Activated CD4-positive, alpha-beta T cell treated with anti-CD3 and anti-CD28 coated beads for 48 hours (primary cell): Measurements from ENCODE around the gene SUDS3.
"Not testable (repeated sequence)": the region's sequence is repeated elsewhere in the genome, so short reads cannot be mapped to it uniquely, and the experiment has no call there.

Source experiments
- DNase-seq: peaks from one replicate; pipeline ENCODE4 v3.0.0-alpha.2; 2020

The SUDS3 gene

DNA sequence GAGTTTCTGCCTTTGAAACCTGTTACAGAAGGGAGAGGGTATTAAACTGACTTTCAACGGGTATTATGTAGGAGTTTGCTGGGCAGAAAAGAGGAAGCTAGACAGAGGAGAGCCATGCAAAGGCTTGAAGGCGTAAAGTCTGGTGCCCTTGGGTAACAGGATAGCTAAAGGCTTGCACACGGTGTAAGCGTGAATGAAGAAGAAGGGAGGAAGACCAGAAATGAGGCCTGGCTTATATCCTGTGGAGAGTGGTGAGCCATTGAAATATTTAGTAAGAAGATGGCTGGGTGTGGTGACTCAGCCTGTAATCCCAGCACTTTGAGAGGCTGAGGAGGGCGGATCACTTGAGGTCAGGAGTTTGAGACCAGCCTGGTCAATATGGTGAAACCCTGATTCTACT lies 22.6 kb downstream of the SUDS3 start:
- DNase-seq = no peak

GRCh38 chr12:118402251-118402650 lies 25.9 kb downstream of the SUDS3 start:
- no peak for DNase-seq

DNA sequence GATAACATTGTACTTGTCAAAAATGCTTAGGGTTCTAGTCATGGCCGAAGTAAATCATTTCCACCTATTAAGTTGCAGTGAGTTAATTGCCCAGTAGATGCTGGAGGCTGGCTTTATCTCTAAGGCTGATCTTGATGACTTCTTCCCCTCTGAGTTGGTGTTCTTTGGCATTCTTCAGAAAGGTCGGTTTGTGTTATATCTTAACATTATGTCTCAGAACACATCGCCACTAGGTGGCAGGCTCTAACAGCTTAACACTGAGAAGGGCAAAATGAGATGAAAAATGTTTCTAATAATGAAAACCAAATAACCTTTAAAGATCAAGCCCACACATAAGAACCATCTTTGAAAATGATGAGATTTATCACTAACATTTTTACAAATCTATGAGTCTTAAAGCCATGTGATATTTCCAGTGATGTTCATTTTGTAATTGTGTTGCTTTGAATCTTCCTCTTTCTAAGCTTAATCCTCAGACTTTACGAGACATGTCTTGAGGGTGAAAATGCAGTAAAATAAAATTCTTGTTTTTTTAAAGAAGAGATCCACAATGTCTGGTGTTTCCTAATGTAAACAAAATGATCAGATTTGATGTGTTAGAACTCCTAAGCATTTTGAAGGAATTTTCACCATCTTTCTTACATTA lies 28.6 kb downstream of the SUDS3 start:
- peak; percentile 77 for DNase-seq

DNA sequence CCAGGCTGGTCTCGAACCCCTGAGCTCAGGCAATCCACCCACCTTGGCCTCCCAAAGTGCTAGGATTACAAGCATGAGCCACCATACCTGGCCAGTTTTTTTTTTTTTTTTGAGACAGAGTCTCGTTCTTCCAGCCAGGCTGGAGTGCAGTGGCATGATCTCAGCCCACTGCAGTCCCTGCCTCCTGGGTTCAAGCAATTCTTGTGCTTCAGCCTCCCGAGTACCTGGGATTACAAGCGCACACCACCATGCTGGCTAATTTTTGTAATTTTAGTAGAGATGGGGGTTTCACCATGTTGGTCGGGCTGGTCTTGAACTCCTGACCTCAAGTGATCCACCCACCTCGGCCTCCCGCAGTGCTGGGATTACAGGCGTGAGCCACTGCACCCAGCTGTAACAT lies 31.9 kb downstream of the SUDS3 start:
- DNase-seq = not testable (repeated sequence)

DNA sequence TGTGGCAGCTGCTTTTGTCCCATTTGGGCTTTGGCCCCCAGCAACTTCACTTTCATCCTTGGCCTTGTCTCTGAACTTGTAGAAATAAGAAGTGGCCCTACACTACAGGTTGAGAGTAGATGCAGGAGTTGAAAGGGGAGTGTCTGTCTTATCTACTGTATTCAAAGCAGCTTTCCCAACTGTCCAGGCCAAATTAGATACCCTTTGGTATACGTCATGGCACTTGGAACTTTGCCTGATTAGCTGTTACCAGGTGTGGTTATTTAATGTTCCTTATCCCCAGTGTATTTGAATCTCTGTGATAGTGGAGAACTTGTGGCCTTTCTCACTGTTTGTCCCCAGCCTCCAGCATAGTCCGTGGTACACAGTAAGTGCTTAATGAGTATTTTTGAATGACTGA lies 33.5 kb downstream of the SUDS3 start:
- DNase-seq = no peak

DNA sequence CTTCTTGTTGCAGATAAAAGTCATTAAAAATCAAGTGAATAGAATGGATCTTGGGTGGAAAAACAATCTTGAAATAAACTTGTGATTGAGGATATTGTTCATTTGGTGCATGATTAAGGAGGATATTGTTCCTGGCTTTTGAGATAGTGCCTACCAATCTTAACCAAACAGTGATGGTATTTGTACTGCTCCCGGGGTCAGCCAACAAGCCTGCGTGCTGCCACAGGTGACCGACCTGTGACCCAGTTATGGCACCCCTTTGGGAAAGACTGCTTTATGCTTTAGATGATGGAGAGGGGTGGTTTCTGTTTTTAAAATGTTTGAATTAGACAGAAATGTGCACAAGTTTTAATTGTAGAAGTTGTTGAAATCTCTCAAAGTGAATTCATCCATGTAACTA lies 41.6 kb downstream of the SUDS3 start:
- no peak for DNase-seq

DNA sequence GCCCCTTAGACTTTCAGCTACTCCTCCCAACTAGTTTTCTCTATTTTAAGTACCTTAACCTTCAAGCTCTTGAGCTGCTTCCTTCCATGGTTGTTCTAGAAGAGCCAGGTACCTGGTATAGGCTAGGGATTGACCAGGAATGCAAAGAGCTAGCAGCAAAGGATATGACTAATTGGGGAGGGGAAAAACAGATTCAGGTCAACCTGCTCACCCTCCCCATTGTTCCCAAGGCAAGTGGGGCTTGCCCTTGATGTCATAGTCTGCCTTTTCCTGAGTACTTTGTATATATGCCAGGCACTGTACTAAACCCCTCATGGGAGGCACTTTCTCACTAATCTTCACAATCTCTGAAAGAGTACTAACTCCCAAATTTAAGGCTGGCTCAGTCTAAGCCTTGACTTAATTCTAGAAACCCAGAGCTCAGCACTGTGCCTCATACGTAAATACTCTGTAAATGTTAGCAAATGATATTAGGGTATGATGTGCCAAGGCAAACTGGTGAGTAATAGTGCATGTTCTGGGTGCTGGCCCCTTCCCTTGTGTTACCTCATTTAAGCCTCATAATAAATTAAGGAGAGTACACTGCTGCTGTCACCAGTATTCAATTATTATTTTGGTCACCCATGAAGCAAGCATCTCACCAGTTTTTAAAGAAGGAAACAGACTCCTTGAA lies 42.2 kb downstream of the SUDS3 start:
- no peak for DNase-seq

DNA sequence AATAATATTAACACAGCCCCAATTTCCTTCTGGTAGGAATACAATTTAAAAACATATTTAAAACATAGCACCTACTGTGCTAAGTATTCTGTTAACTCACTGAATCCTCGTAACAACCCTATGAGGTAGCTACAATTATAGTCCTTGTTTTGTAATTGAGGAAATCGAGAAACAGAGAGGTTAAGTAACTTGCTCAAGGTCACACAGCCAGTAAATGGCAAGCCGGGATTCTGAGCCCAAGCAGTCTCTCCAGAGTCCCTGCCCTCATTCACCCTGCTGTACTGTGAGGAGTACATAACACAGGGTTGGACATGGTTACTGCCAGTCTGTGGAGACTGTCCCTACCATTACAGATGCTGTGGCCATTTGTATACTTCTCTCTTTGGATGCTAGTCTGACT lies 44.3 kb downstream of the SUDS3 start:
- DNase-seq = no peak

DNA sequence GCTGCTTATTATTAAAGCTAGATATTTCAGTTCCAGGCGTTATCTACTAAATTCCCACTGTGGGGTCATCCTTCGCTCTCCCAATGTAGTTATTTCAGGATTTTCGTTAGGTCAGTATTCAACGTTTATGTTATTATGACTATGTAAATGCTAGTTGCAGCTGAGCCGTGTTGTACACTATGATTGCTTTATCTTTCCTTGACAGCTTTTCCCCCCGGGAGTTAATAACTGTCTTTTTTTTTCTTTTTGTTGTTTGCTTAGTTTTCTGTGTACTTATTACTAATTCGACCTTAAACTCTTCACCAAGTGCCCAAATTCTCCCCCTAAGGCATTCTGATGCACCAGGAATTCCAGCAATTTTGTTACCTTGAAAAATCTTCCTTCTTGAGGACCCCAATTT lies 48.5 kb downstream of the SUDS3 start:
- DNase-seq = no peak

DNA sequence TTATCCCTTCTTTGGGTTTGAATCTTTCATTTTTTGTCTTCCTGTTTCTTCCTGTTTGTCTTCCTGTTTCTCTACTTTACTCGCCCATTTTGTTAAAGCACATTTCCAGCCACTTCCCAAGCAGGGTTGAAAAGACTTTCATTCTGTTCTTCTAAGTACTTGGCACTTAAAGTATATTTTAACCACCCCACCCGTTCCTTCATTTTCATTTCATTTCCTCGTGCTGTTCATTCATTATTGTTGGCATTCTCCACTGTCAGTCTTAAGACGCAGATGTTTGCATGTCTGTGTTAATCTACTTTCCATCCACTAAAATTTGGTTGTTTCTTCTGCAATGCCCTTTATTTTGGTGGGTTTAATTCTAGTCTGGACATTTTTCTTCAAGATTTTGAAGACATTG lies 49.0 kb downstream of the SUDS3 start:
- no peak for DNase-seq

GRCh38 chr12:118427819-118428218 lies 51.5 kb downstream of the SUDS3 start:
- no peak for DNase-seq

GRCh38 chr12:118428643-118429042 lies 52.3 kb downstream of the SUDS3 start:
- no peak for DNase-seq

DNA sequence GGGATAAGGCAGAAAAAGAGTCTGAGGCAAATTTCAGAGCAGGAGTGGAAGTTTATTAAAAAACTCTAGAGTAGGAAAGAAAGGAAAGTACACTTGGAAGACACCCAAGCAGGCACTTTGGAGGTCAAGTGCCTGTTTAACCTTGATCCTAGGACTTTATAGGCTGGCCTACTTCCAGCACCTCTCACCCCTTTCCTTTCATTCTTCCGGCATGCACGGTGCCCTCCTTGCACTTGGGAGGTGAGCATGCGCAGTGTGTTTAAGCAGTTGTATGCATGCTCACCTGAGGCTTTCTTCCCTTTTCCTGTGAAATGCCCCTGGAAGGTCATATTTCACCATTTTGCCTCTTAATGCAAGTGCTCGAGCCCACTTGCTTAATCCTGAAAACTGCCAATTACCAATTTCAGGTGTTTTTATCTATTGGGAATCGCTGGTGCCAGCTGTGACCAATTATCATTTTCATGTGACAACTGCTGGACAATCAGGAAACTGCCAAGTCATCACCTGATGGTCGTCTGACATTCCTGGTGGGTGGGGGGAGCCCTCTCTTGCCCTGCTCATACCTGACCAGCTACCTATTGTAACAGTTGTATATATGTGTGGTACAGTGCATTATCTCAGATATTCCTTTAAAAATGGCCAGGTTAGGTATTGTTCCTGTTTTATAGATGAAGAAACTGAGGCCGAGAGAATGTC lies 53.5 kb downstream of the SUDS3 start:
- no peak for DNase-seq

DNA sequence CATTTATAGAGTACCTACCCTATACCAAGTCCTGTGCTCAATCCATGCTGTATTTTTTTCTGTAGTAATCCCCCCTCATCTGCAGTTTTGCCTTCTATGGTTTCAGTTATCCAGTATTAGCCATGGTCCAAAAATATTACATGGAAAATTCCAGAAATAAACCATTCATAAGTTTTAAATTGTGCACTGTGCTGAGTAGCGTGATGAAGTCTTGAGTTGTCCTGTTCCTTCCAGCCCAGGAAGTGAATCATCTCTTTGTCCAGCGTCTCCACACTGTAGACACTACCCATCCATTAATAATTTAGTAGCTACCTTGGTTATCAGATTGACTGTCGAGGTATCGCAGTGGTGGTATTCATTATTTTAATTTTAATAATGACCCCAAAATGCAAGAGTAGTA lies 54.2 kb downstream of the SUDS3 start:
- no peak for DNase-seq

DNA sequence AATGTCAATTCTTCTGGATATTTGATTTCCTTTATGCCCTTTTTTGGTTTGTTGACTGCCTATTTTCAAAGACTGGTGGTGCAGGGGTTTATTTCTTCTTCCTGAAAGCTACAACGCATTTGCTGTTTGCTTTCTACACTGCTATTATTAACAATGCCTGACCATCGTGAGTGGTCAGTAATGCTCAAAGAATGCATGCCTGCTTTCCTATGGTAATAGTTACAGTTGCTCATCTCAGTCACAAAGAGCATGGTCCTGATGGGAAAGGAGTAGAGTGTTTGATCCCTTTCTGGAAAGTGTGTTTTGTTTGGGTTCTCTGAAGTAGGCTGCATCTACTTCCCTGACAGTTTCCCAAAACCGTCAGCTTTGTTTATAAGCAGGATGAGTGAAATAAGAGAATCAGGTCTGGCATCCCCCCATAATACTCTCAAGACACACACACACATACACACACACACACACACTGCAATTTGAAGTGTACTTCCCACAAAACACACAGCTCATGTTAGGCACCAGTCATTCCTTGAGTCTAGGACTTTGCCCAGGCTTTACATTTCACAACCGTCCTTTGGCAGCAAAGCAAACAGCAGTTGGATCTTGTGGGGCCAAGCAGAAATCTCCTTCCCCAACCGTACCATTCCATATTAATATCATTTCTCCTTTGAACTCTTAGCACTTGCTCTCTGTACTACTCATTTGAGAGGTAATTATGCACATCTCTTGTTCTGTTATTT lies 56.6 kb downstream of the SUDS3 start:
- DNase-seq = no peak

DNA sequence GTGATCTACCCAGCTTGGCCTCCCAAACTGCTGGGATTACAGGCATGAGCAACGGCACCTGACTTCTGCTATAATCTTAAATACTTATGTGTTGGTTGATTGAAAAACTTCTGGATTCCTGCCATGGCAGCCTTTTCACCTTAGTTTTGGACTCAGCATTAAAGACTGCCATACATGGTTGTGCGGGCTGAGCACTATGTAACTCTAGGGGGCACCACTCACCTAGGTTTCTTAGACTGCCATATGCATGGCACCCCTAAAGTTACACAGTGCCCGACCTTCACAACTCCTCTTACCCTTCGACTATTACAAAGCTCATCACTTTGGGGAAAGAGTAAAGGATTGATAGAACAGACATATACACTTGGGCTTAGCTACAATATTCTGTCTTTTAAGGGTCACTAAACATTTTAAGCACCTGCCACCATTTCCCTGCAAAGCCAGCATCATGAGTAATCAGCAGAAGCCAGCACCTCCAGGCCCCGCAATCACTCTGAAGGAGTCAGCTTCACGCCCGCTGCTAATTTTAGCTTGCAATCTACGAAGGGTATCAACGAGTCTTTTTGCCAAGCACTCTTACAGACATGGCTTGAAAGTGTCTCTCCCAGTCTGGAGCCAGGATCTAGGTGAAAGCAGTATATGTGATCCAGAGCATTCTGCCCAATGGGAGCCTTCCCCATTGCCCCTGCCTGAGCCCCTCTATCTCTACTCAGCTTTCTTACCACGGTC lies 59.8 kb downstream of the SUDS3 start:
- DNase-seq = no peak

- no peak for DNase-seq
Observed at GRCh38 chr12:118436986-118437385, 60.6 kb downstream of the SUDS3 start.

DNA sequence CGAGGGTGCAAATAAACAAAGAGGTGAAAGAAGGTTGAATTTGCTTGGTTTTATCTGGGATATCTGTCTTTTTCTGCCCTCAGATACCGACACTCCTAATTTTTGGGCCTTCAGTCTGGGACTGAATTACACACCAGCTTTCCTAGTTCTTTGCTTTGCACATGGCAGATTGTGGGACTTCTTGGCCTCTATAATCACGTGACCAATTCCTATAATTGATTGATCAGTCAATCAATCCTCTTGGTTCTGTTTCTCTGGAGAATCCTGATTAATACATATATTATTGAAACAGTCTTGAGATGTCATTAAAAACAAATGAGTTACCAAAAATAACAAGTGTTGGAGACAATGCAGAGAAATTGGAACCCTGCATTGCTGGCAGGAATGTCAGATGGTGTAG lies 62.7 kb downstream of the SUDS3 start:
- DNase-seq = no peak

DNA sequence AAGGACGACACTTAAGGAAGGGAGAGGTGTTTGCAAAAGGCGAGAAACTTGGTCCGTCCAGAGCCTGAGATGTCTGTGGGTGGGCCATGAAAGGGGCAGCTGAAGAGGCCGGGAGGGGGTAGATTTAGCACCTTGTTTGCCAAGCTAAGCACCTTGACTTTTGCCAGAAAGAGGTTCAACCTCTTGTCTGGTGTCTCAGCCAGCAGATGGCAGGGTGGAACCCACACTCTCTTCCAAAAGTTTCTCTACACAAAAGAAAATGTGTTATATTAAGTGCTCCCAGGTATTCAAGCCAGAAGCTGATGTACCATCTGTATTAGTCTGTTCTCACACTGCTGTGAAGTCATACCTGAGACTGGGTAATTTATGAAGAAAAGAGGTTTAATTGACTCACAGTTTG lies 69.9 kb downstream of the SUDS3 start:
- no peak for DNase-seq

GRCh38 chr12:118447181-118447580 lies 70.8 kb downstream of the SUDS3 start:
- DNase-seq = no peak

DNA sequence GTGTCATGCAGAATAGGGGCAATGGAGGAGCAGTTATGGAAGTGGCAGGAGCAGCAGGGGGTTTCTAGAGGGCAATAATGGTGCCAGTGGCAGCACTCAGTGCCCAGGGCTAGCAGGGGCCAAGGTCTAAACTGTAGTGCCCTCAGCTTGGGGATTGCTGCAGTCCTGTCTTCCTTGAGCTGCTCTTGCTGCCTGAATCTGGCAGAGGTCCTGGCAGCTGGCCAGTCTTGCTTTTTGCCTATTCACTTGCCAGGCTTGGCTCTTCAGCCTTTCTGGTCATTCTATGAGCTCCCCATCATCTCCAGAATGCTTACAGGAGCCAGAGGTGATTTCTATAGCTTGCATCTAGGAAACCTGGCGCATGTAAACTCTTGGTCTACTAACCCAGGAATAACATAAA lies 72.0 kb downstream of the SUDS3 start:
- no peak for DNase-seq

DNA sequence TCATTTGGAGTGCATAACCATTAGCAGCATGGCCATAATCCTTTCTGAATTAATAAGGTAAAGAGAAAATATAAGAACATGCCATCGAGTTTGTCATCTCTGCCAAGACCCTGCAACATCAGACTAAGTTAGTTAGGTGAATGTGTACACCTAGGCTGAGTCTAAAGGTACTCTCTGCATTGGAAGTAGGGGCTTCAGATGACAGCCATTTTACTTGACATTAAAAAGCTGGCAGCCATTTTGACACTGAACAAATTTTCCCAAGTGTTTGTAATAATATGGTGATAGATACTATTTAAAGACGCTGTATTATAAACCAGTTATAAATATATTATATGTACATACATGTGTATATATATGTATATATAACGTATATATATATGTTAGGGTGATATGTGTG lies 79.0 kb downstream of the SUDS3 start:
- no peak for DNase-seq

- no peak for DNase-seq
Observed at GRCh38 chr12:118456741-118457140, 80.4 kb downstream of the SUDS3 start.
